GM19395 (cell line): ENCODE results near the gene LSAMP.
"Not testable (repeated sequence)": the region's sequence is repeated elsewhere in the genome, so short reads cannot be mapped to it uniquely, and the experiment has no call there.

ENCODE experiments used
- ATAC-seq: cut with Tn5 transposase; IDR thresholded peaks from one replicate; pipeline ENCODE4 v1.9.1; 2021; ENCODE audit warnings: mild to moderate bottlenecking, moderate library complexity; ENCODE audit not compliant: unreplicated experiment

LSAMP gene

DNA sequence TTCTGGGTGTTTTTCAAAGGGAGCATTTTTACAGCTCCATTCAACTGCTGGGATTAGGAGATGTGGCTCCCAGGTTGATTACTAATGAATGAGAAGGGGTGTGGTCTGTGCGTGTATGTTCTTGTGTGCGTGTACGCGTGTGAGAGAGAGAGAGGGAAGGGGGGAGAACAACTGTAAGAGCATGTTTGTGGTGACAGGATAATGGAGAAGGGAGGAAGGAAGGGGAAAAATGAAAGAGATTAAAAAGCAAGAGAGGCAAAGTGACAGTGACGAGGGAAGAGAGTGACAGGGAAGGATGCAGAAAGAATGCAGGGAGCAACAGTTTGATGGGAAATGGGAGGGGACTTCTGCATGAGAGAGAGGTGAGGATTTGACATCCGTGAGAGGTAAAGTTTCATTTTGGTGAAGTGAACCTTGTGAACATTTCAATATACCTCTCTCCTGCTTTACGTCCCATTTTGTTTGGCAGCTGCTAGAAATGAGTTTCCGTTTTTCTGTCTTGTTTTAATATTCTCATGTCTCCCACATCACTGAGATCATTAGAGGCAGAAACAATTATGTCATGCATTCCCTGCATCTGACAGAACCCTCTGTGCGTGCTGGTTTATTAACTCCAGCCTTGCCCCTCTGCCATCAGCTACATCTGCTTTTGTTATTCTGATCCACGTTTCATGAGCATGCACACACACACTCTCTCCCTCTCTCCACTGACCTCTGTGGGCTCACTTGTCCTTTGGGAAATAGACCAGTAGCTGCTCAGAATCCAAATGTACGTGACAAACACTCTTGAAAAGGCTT, 660.3 kb downstream of the LSAMP start:
- ATAC-seq = peak; percentile 4

DNA sequence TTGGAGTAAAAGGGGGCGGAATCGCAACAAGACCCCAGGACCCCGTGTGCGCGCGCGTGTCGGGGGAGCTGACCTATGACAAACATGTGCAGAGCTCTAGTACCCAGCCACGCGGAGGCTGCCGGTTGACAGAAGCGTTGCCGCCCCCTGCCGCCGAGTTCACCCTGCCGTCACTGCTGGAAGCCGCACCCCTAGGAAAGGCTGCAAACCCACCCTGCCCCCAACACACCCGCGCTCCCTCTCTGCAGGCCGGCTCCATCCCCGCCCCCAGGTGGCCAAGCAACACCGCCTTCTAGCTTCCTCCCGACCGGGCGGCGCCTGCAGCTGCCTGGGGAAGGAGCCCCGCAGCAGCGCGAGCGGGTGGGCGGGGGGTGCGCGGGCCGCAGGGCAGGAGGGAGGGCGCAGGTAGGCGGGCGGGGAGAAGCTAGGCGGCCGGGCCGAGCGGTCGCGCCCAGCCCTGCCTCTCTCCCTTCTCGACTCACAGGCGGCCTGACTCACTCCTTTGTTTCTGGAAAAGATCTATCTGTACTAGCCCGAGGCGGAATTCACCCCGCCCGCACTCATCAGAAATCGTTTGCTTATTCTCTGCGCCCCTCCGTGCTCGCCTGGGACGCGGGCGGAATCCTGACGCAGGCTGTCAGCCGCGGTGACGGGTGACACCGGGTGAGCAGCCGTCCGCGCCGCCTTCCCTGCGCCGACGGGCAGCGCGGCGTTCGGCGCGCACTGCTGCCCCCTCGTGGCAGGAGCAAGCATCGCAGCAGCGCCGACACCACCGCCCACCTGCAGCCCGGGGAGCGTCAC, 661.1 kb downstream of the LSAMP start:
- peak; percentile 92 for ATAC-seq

DNA sequence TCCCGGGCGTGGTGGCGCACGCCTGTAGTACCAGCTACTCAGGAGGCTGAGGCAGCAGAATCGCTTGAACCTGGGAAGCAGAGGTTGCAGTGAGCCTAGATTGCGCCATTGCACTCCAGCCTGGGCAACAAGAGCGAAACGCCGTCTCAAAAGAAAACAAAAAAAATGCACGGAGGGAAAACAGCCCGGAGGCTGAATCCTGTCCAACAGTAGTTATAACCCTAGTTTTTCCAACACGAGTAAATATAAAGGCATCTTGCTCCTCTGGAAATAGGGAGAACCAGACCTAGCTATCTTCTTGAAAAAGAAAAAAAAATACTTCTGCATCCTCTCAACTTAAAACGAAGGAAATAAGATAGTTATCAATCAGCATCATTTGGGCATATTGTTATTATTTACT, 661.9 kb downstream of the LSAMP start:
- not testable (repeated sequence) for ATAC-seq

DNA sequence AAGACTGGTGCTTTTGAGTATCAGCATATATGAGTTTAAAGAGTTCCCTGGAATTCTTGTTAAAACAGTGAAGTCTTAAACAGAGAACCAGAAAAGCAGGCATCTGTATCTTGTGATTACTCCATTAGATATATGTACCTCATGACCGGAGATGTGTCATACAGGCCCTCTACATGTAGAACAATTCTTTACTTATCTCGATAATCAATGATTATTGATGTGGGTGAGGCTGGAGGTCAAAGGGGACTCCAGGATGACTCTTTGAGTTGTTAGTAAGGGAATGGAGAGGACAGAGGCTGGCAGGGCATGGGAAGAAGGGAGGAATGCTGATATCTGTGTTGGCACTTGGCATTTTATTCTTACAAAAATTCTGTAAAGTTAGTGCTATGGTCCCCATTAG, 666.3 kb downstream of the LSAMP start:
- ATAC-seq = no peak

DNA sequence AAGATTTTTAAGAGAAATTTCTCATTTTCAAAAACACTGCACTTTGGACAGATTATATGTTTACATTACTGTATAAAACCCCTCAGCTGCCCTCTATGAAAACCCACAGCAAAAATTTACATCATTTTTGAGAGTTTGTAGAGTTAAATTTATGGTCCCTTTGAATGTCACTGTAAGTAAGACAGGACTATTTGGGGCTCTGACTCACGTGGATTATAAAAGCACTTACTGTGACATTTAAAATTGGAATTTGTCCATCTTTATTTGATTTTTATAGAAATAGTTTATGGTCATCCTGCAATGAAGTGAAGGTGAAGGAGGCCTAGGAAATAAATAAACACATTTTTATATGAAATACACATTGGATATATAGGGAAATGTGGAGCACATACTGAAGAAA, 672.3 kb downstream of the LSAMP start:
- ATAC-seq = no peak

DNA sequence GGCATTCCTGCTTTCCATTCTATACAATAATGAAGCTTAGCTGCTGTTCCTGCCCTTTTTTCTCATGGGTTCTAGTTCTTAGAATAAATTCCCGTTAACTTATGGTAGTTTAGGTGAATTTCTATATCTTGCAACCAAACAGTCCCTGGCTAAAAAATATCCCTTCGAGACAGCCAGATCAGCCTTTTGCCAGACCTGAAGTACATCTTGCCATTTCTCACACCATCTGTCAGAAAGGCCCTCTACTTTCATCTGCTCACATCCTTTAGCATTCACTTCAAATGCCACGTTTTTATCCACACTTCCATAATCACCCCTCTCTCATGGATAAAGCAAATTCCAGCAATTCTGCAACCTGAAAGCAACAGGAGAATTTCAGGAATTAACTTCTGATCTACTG, 676.6 kb downstream of the LSAMP start:
- ATAC-seq = no peak

DNA sequence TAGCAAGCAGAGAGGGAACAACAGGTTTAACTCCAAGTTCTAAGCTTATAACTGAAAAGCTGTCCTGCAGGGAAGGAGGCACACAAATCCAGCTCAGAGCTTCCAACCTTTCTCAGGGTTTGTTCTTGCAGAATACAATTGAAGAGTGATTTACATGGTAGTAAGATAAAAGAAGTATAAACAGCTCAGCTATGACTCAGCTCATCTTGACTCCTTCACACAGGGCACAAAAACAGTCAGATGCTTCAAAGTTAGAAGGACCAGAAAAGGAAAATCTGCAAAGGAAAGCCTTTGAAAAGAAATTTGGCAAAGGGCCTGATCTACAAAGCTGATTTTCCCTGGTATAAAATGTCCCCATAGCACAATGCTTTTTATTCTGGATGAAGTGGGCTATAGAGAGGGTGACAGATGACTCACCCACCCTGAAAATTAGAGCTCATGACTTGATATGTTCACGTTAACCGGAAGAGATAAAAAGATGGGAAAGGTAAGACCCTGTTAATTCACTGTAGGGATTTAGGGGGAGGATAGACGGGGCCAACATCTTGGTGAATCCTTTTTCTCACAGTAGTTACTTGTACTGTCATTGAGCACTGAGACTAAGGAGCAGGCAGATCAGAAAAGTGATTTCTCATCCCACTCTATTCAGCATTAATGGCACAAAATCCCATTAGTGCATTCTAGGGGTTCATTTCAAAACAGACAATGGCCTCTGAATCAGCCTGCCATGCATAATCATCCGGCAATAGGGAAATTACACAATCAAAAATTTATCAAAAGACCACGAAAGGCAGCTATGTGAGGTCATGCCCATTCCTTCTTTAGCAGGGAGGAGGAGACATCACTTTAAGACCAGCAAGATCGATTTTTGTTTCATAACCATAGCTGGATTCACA, 678.5 kb downstream of the LSAMP start:
- no peak for ATAC-seq

DNA sequence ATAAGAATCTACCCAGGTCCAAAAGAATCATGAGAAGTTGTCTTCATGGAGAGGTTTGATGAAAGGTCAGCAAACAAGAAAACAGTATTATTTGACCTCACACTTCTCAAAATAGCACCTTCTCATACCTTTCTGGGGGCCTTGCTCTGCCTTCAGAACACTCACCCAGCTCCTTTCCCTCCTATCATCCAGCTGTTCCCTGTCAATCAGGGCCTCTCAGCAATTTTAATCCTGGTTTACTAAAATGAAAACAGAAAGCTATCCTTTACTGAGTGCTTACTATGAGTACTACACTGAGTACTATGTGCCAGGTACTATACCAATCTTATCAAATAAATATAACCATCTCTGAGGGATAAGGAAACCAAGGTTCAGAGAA, 683.4 kb downstream of the LSAMP start:
- ATAC-seq = no peak

DNA sequence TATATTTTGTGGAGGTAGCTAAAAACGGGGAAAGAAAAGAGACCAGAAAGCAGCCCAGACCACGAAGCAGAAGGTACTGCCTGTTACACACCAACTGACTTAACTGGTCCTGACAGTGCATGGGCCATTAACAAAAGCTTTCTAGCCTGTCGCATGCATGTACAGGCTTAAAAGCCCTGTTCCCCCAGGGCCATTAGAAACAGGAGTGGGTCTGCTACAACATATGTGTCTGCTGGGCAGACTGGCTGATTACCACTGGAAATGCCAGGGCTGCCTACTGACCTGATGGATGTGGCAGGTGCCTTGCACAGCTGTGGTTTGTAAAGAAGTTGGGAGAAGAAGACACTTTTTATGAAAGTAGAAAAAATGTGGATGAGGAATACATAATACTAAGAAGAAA, 684.6 kb downstream of the LSAMP start:
- ATAC-seq = no peak

DNA sequence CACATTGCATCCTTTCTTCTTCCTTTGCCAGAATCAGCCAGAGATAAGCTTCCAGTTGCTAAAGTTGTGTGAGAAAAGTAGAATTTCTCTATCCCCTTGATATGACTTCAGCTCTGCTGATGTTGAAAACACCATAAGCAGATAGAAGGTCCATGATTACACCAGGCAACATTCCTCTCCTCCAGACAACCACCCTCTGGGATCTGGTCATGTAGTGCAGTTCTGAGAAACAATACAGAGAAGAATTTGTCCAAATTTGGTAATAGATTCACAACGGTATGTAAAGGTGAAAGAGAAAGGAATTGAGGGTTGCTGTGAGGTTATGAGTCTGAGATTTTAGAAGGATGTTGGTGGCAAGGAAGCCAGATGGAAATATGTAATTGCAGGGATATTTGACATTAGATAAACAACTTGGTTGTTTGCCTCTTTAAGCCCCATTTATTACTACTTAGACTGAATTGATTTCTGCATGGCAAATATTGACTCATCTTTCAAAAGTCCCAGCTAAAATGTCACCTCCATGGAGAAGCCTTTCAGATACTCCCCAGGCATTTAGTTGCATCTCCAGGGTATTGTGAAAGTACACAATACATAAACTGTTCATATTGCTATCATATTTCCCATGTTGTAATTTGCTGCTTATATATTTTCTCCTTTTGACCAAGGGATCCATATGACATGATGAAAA, 687.1 kb downstream of the LSAMP start:
- no peak for ATAC-seq

DNA sequence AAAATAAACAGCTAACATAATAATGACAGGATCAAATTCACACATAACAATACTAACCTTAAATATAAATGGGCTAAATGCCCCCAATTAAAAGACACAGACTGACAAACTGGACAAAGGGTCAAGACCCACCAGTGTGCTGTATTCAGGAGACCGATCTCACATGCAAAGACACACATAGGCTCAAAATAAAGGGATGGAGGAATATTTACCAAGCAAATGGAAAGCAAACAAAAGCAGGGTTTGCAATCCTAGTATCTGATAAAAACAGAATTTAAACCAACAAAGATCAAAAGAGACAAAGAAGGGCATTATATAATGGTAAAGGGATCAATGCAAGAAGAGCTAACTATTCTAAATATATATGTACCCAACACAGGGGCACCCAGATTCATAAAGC, 692.3 kb downstream of the LSAMP start:
- ATAC-seq = not testable (repeated sequence)
